Endothelial cell of umbilical vein (primary cell): ENCODE data around the gene ERGIC2.

Source experiments
- CTCF ChIP-seq, 2 donors: IDR thresholded peaks; 1 replicate in 1 of 2; 2 replicates in 1 of 2; pipeline ENCODE4 v1.5.1; 2011; ENCODE audit warnings: low read length in 2 of 2, mild to moderate bottlenecking in 2 of 2, moderate library complexity in 2 of 2, control low read depth in 1 of 2, inconsistent platforms in 1 of 2, low read depth in 1 of 2; ENCODE audit not compliant: insufficient read depth in 1 of 2; ENCODE audit errors: extremely low read depth in 1 of 2
- EZH2 ChIP-seq: IDR thresholded peaks from 2 replicates; pipeline ENCODE4 v1.6.1; 2012; ENCODE audit warnings: borderline replicate concordance, low read depth, mild to moderate bottlenecking, moderate library complexity, low read length, inconsistent platforms; ENCODE audit not compliant: severe bottlenecking
- MAX ChIP-seq: IDR thresholded peaks from 2 replicates; pipeline ENCODE4 v1.6.1; 2011; ENCODE audit not compliant: insufficient read depth, insufficient read length

GRCh38 chr12:29320295-29321085, 60.5 kb downstream of the ERGIC2 start:
- TF ChIP-seq CTCF (IDR thresholded peaks at IDR 0.05; ENCODE audit: extremely low read depth in 1 of 2, insufficient read depth in 1 of 2, low read depth in 1 of 2, low read length in 2 of 2) (no peak), MAX (no peak), EZH2 (no peak)
